K562 (cell line): Measurements from ENCODE around the gene NR6A1. TPM values are rescaled to one million over a fixed set of nuclear protein-coding genes. Genes with fewer than 3 reads are reported as not detected.

Experiments
- ATAC-seq: fragments of 200-7000 bp; cut with Tn5 transposase; 3 replicates; pipeline ENCODE4 v1.9.1; 2020; ENCODE audit warnings: moderate library complexity
- BruUV-seq: library from RNA; stranded (reverse); fragments of 400-500 nt; replicated peaks from 2 replicates; lab custom pipeline; 2021; lab: Mats Ljungman, UMichigan
- CTCF ChIA-PET: fragments of 300-600 bp; formaldehyde crosslinking; extraction: SDS; loops from one replicate; lab custom pipeline; 2021; ENCODE audit warnings: low intra/inter-chr PET ratio; lab: Yijun Ruan, JAX
- POLR2A ChIA-PET: fragments of 300-600, 350-650 bp; sonication (Branson Sonifier 250); formaldehyde crosslinking; extraction: SDS; loops from one replicate; lab custom pipeline; 2021; ENCODE audit warnings: antibody characterized with exemption, inconsistent platforms; lab: Yijun Ruan, JAX
- DNase-seq, 4 experiments: peaks; one replicate each; pipeline versions ENCODE4 v3.0.0 to v3.0.0-alpha.2; 2011 to 2018; ENCODE audit warnings: low spot score in 3 of 4, mixed read lengths in 3 of 4; ENCODE audit errors: extremely low read depth in 1 of 4
- FAIRE-seq: peaks from 2 replicates; lab custom pipeline; 2011; peaks lifted over from hg19 to GRCh38; lab: Jason Lieb, UNC
- H2AFZ ChIP-seq: 2 replicates; pipeline ENCODE4 v1.6.0; 2011; ENCODE audit warnings: low read depth, low read length, control low read depth, inconsistent platforms
- H3K27ac ChIP-seq: fragments of 200-600 bp; 3 replicates; pipeline ENCODE4 v1.8.0; 2011; ENCODE audit warnings: low read depth, mild to moderate bottlenecking, control low read depth, inconsistent platforms, low read length, moderate library complexity, mixed read lengths; ENCODE audit errors: extremely low read depth
- H3K27me3 ChIP-seq, 2 experiments: fragments of 300-600 bp in 1 of 2; 2 replicates in 1 of 2; 3 replicates in 1 of 2; pipeline versions ENCODE4 v1.6.0 to v1.8.0; 2011; ENCODE audit warnings: inconsistent platforms in 2 of 2, low read length in 2 of 2, mild to moderate bottlenecking in 1 of 2, mixed read lengths in 1 of 2, moderate library complexity in 1 of 2; ENCODE audit not compliant: control insufficient read depth in 2 of 2, insufficient read depth in 2 of 2
- H3K36me3 ChIP-seq: fragments of 300-600 bp; 3 replicates; pipeline ENCODE4 v1.8.0; 2011; ENCODE audit warnings: mild to moderate bottlenecking, low read length, inconsistent platforms; ENCODE audit not compliant: control insufficient read depth, insufficient read depth
- H3K4me1 ChIP-seq, 2 experiments: fragments of 200-600 bp in 1 of 2; replicated peaks in 1 of 2; 2 replicates in 1 of 2; 3 replicates in 1 of 2; pipeline versions ENCODE4 v1.5.1 to v1.8.0; 2011; ENCODE audit warnings: inconsistent platforms in 2 of 2, low read length in 2 of 2, mild to moderate bottlenecking in 1 of 2, mixed read lengths in 1 of 2, moderate library complexity in 1 of 2; ENCODE audit not compliant: control insufficient read depth in 2 of 2, insufficient read depth in 2 of 2
- H3K4me2 ChIP-seq: 2 replicates; pipeline ENCODE4 v1.6.1; 2011; ENCODE audit warnings: low read length, control low read depth, inconsistent platforms, mixed read lengths; ENCODE audit not compliant: insufficient read depth
- H3K4me3 ChIP-seq: fragments of 200-600 bp; sonication (generic), shearing (Covaris generic); 2 replicates; pipeline ENCODE4 v1.5.1; 2016; ENCODE audit warnings: control low read depth, inconsistent platforms
- H3K79me2 ChIP-seq: fragments of 200-600 bp; 3 replicates; pipeline ENCODE4 v1.8.0; 2011; ENCODE audit warnings: low read length, inconsistent platforms; ENCODE audit not compliant: control insufficient read depth, insufficient read depth
- H3K9ac ChIP-seq, 2 experiments: 2 replicates each; pipeline versions ENCODE4 v1.6.0 to v1.6.1; 2011; ENCODE audit warnings: low read depth in 2 of 2, low read length in 2 of 2, control low read depth in 1 of 2, inconsistent platforms in 1 of 2, mild to moderate bottlenecking in 1 of 2, mixed read lengths in 1 of 2; ENCODE audit not compliant: insufficient read depth in 1 of 2
- H3K9me1 ChIP-seq: one replicate; pipeline ENCODE4 v1.6.0; 2011; ENCODE audit warnings: inconsistent platforms, mild to moderate bottlenecking, low read length, moderate library complexity; ENCODE audit not compliant: control insufficient read depth, insufficient read depth
- H3K9me3 ChIP-seq: replicated peaks from 2 replicates; pipeline ENCODE4 v1.5.1; 2011; ENCODE audit warnings: low read depth, low read length, inconsistent platforms; ENCODE audit not compliant: control insufficient read depth, insufficient read depth
- H4K20me1 ChIP-seq: replicated peaks from 2 replicates; pipeline ENCODE4 v1.6.1; 2011; ENCODE audit warnings: low read length, inconsistent platforms, mixed read lengths; ENCODE audit not compliant: control insufficient read depth, insufficient read depth
- NFXL1 ChIP-seq: fragments of 450-650 bp; formaldehyde crosslinking; IDR thresholded peaks from 2 replicates; pipeline ENCODE4 v1.4.0; 2021; ENCODE audit warnings: mild to moderate bottlenecking
- WGBS: fragments of 100-300 bp; shearing (Covaris generic); methylation state at CpG from one replicate; pipeline ENCODE4 v1.1.6; 2016; ENCODE audit warnings: low coverage, mixed read lengths; ENCODE audit not compliant: insufficient coverage; ENCODE audit errors: missing lambda C conversion rate; 5-methylcytosine and 5-hydroxymethylcytosine counted together
- in situ Hi-C: fragments of 300-500 bp; cut with MboI; formaldehyde crosslinking; loops from 4 replicates; pipeline ENCODE4 v1.15.0; 2018; ENCODE audit warnings: inconsistent platforms, mixed read lengths
- intact Hi-C: fragments of 100-400 bp; cut with micrococcal nuclease; formaldehyde crosslinking; loops from 2 replicates; pipeline ENCODE4 v1.14.2; 2022
- polyA plus RNA-seq, 8 experiments: library from polyadenylated mRNA; depleted of rRNA in 4 of 8; stranded (reverse) in 5 of 8; unstranded in 3 of 8; fragments of >200 nt; fragmentation: Nextera tagmentation in 2 of 8; fragmentation: Illumina TruSeq in 1 of 8; extraction: Ambion mirVana in 2 of 8; extraction: Trizol in 1 of 8; gene quantifications; 2 replicates each; pipeline versions ENCODE4 v1.2.1 to v1.2.3, GENCODE V29; 2011 to 2014; ENCODE audit warnings: inconsistent platforms in 1 of 8, missing spikeins in 1 of 8
- total RNA-seq, 7 experiments: library from RNA; depleted of rRNA in 6 of 7; stranded (reverse); fragments of >200 nt in 6 of 7; fragmentation: Illumina TruSeq in 2 of 7; extraction: Trizol in 2 of 7; gene quantifications; 2 replicates each; pipeline versions ENCODE4 v1.2.1 to v1.2.3, GENCODE V29; 2011 to 2021; ENCODE audit warnings: low replicate concordance in 1 of 7
- TF ChIP-seq, protein P1 (sequence below), 3 experiments: IDR thresholded peaks in 2 of 3; conservative IDR thresholded peaks in 1 of 3; 2 replicates each; pipeline ENCODE4 v1.5.1; 2011 to 2012; ENCODE audit warnings: low read length in 3 of 3, mild to moderate bottlenecking in 3 of 3, control low read depth in 2 of 3, improper control_type of control experiment in 1 of 3, inconsistent platforms in 1 of 3, low read depth in 1 of 3, mixed read lengths in 1 of 3, moderate library complexity in 1 of 3; ENCODE audit not compliant: insufficient read depth in 2 of 3

The NR6A1 gene
- total and polyA plus RNA-seq, 9 of the 15 experiments (the other 6 are each of a cell fraction or from before 2014, with no cell fraction given): 9.7 to 55.4 (median 28.3) TPM

DNA sequence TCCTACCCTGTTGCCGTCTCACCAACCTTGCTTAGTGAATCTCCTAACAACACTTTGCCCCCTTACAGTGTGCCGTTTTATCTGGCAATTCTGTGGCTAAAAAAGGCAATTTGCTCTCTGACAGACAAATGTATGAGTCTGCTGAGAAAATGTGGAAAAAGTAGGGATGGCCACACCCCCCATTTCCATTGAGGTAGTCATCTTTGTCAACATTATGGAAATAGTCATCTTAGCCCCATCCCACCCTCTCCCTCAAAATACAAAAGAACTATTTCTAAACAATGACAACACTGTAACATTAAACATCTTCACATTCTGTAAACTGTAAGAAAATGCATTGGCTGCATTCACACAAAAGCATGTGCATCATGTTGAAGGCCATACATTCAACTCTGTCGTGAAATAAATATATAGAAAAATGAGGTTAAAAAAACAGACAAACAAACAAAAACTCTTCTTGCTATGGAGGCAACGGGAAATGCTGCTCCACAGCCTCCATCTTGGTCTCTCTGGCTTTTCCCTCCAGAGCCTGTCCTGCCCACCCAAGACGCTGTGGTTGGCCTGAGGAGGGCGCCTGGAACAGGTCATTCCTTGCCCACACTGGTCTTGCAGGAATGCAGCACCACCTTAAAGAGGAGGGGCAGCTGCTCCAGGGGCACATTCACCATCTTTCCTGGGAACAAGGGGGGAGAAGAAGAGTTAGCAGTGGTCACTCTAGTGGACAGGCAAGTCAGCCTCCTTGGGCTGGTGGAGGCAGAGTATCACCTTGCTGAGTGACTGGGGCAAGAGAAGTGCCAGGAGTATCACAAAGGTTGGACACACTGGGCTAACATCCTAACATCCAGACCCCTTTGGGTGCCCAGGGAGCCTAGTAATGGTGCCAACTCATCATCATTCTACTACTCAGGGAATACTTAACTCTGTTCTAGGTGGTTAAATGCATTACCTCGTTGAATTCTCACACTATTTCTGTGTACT, 248.7 kb downstream of the NR6A1 start:
- H3K36me3 ChIP-seq: peaks cover 63% of the 10 kb centered on the region
- no peaks in the 10 kb centered on the region for H3K4me1 ChIP-seq
- WGBS: 62% methylated on average over 7 of the region's 7 CpGs
- no peak overlapping the region for H3K4me3 ChIP-seq
- H2AFZ ChIP-seq: no peak overlapping the region
- H3K79me2 ChIP-seq: no peaks in the 10 kb centered on the region
- TF ChIP-seq, protein P1, sequence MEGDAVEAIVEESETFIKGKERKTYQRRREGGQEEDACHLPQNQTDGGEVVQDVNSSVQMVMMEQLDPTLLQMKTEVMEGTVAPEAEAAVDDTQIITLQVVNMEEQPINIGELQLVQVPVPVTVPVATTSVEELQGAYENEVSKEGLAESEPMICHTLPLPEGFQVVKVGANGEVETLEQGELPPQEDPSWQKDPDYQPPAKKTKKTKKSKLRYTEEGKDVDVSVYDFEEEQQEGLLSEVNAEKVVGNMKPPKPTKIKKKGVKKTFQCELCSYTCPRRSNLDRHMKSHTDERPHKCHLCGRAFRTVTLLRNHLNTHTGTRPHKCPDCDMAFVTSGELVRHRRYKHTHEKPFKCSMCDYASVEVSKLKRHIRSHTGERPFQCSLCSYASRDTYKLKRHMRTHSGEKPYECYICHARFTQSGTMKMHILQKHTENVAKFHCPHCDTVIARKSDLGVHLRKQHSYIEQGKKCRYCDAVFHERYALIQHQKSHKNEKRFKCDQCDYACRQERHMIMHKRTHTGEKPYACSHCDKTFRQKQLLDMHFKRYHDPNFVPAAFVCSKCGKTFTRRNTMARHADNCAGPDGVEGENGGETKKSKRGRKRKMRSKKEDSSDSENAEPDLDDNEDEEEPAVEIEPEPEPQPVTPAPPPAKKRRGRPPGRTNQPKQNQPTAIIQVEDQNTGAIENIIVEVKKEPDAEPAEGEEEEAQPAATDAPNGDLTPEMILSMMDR (IDR thresholded peaks at IDR 0.05 in 2 of 3, conservative IDR thresholded peaks at IDR 0.05 in 1 of 3; ENCODE audit: insufficient read depth in 2 of 3, low read depth in 1 of 3, low read length in 3 of 3): peak; percentile 9 to 21 (median 18); a peak in 1 of 6 replicates
- TF ChIP-seq NFXL1: no peak
- no peak overlapping the region for H3K4me2 ChIP-seq
- BruUV-seq: no TSS peak
- ChIA-PET CTCF (no interaction called here), POLR2A (interaction anchor here (0.9 kb wide), 1 partner anchor 73 kb away, joined by 3 read pairs; no protein-coding TSS in a partner anchor)
- no peaks in the 10 kb centered on the region for H3K9me1 ChIP-seq
- FAIRE-seq (no peak), DNase-seq (no peak), ATAC-seq (peak; percentile 56; the same call in 1 of the 3 replicates)
- H4K20me1 ChIP-seq: no peaks in the 10 kb centered on the region; the same call in 1 of the 2 replicates
- H3K9ac ChIP-seq: no peak overlapping the region
- in situ Hi-C loops: no loop called here
- no peak overlapping the region for H3K27ac ChIP-seq
- H3K9me3 ChIP-seq: no peaks in the 10 kb centered on the region
- H3K27me3 ChIP-seq: no peaks in the 10 kb centered on the region
- intact Hi-C loops: no loop called here
